Activated naive CD4-positive, alpha-beta T cell treated with Interleukin-2 at 50 U/mL for 16 hours (primary cell): ENCODE measurements around the gene ATXN7.

Source experiments
- DNase-seq: peaks from one replicate; pipeline ENCODE4 v3.0.0-alpha.2; 2020

The ATXN7 gene

GRCh38 chr3:63905731-63906620 lies 42.3 kb downstream of the ATXN7 start:
- DNase-seq = no peak

GRCh38 chr3:63908081-63908736 lies 44.5 kb downstream of the ATXN7 start:
- DNase-seq = no peak

- no peak for DNase-seq
Measured at GRCh38 chr3:63908776-63909175, 45.1 kb downstream of the ATXN7 start.

GRCh38 chr3:63909431-63909830 lies 45.8 kb downstream of the ATXN7 start:
- no peak for DNase-seq

GRCh38 chr3:63910001-63910400 lies 46.3 kb downstream of the ATXN7 start:
- DNase-seq = no peak

GRCh38 chr3:63910891-63911290 lies 47.2 kb downstream of the ATXN7 start:
- no peak for DNase-seq

GRCh38 chr3:63911509-63911872 lies 47.8 kb downstream of the ATXN7 start:
- DNase-seq = no peak

- DNase-seq = peak; percentile 84
Measured at GRCh38 chr3:63911873-63912767, 48.5 kb downstream of the ATXN7 start, which contains the start of gene SCAANT1. Gene SCAANT1, minus strand, starts transcription at chr3:63912383.

GRCh38 chr3:63912768-63913588 lies 49.3 kb downstream of the ATXN7 start:
- peak; percentile 61 for DNase-seq

- no peak for DNase-seq
Measured at GRCh38 chr3:63914312-63914711, 50.6 kb downstream of the ATXN7 start.

GRCh38 chr3:63918321-63918720 lies 54.7 kb downstream of the ATXN7 start:
- no peak for DNase-seq

GRCh38 chr3:63920001-63920400 lies 56.3 kb downstream of the ATXN7 start:
- DNase-seq = no peak

GRCh38 chr3:63921741-63922482 lies 58.2 kb downstream of the ATXN7 start:
- no peak for DNase-seq

- no peak for DNase-seq
Measured at GRCh38 chr3:63922491-63923199, 59.0 kb downstream of the ATXN7 start.

GRCh38 chr3:63926309-63926708 lies 62.6 kb downstream of the ATXN7 start:
- no peak for DNase-seq

- no peak for DNase-seq
Measured at GRCh38 chr3:63927422-63928280, 64.0 kb downstream of the ATXN7 start.

GRCh38 chr3:63931290-63931689 lies 67.6 kb downstream of the ATXN7 start:
- DNase-seq = no peak

GRCh38 chr3:63932509-63933212 lies 69.0 kb downstream of the ATXN7 start:
- DNase-seq = no peak

- no peak for DNase-seq
Measured at GRCh38 chr3:63933459-63933858, 69.8 kb downstream of the ATXN7 start.
